Measurements from ENCODE around the gene CBX7. TPM values are rescaled to one million over a fixed set of nuclear protein-coding genes. Genes with fewer than 3 reads are reported as not detected.
"Not testable (repeated sequence)": the region's sequence is repeated elsewhere in the genome, so short reads cannot be mapped to it uniquely, and the experiment has no call there.

The CBX7 gene
- total and polyA plus RNA-seq, 2 of the 8 experiments (the other 6 are each of a cell fraction or from before 2014, with no cell fraction given) = 6.9 to 8.7 TPM

GRCh38 chr22:39156093-39156492 lies 3.6 kb upstream of the CBX7 start:
- POLR2A ChIA-PET (ENCODE audit: partially characterized antibody) = interaction anchor here (0.6 to 1.6 kb wide), 5 partner anchors 14 to 365 kb away, joined by 3 to 4 read pairs (median 3); no protein-coding TSS in a partner anchor
- 91% methylated on average over 8 of the region's 8 CpGs; no CpG with 5 or more reads in 1 of the 2 experiments for WGBS, 2 experiments (ENCODE audit: extremely low coverage in 1 of 2, insufficient coverage in 1 of 2, insufficient read length in 1 of 2, insufficient replicate concordance in 2 of 2, low coverage in 1 of 2, low lambda C conversion rate in 2 of 2, missing lambda C conversion rate in 1 of 2)

More at GRCh38 chr22:39156093-39156492, 3.6 kb upstream of the CBX7 start:
- CTCF ChIA-PET (ENCODE audit: partially characterized antibody) = interaction anchor here (0.6 to 2.2 kb wide), 11 partner anchors 15 to 161 kb away, joined by 3 to 13 read pairs (median 4); no protein-coding TSS in a partner anchor
- H3K36me3 ChIP-seq (ENCODE audit: control insufficient read depth in 2 of 4, insufficient read depth in 4 of 4, low read length in 3 of 4); H4K8ac ChIP-seq (ENCODE audit: extremely low read depth, insufficient read depth, low read length); H3K18ac ChIP-seq (ENCODE audit: extremely low read depth, low read length); H4K91ac ChIP-seq (replicated peaks; ENCODE audit: insufficient read length, low read length); H3K79me2 ChIP-seq (ENCODE audit: control insufficient read depth in 1 of 2, insufficient read depth in 2 of 2, low read length in 2 of 2); H4K20me1 ChIP-seq (replicated peaks in 1 of 2; ENCODE audit: control insufficient read depth in 1 of 2, insufficient read depth in 2 of 2, low read length in 2 of 2); H3K4me3 ChIP-seq (ENCODE audit: extremely low read depth in 1 of 4, insufficient read depth in 2 of 4, low read depth in 3 of 4, low read length in 4 of 4); H3K27ac ChIP-seq (ENCODE audit: low read depth, low read length); FAIRE-seq; H2BK20ac ChIP-seq (ENCODE audit: low read length); DNase-seq (ENCODE audit: low read depth in 1 of 2, low spot score in 2 of 2); H3K79me1 ChIP-seq (ENCODE audit: low read depth, low read length); H2BK5ac ChIP-seq (ENCODE audit: low read depth, low read length); H2BK15ac ChIP-seq (ENCODE audit: low read length); H3K23ac ChIP-seq (ENCODE audit: insufficient read length); H2BK12ac ChIP-seq (ENCODE audit: low read depth, low read length); H3K56ac ChIP-seq (replicated peaks; ENCODE audit: insufficient read length, low read depth, low read length); H4K5ac ChIP-seq (ENCODE audit: insufficient read length, low read depth, low read length); H3K14ac ChIP-seq (ENCODE audit: insufficient read length); H3K4me2 ChIP-seq (ENCODE audit: insufficient read depth in 1 of 2, low read depth in 2 of 2, low read length in 2 of 2); H2BK120ac ChIP-seq (replicated peaks; ENCODE audit: low read depth, low read length); H2AFZ ChIP-seq (ENCODE audit: low read length); H3K9ac ChIP-seq (replicated peaks in 1 of 4; ENCODE audit: extremely low read depth in 1 of 4, low read depth in 3 of 4, low read length in 3 of 4); H3K4ac ChIP-seq (replicated peaks; ENCODE audit: insufficient read length, low read depth, low read length); H2AK5ac ChIP-seq (ENCODE audit: low read depth, low read length); H3K9me3 ChIP-seq (ENCODE audit: insufficient read depth in 2 of 2, low read depth in 1 of 2, low read length in 1 of 2): not testable (repeated sequence)
- Histone ChIP-seq H3K23me2 (ENCODE audit: low read depth, low read length) (peaks cover 13% of the 10 kb centered on the region), H3K27me3 (replicated peaks in 1 of 4; ENCODE audit: control insufficient read depth in 3 of 4, extremely low read depth in 1 of 4, insufficient read depth in 3 of 4, low read length in 3 of 4) (peaks cover 0 to 18% (median 13%) of the 10 kb centered on the region in 4 experiments; a peak in 6 of 7 replicates), H3K4me1 (replicated peaks in 1 of 4; ENCODE audit: control insufficient read depth in 3 of 4, insufficient read depth in 4 of 4, low read length in 3 of 4) (peaks cover 0 to 12% (median 9%) of the 10 kb centered on the region in 4 experiments; a peak in 6 of 7 replicates)
